HepG2 (cell line): ENCODE data around the gene TEDC1. TPM values are rescaled to one million over a fixed set of nuclear protein-coding genes. Genes with fewer than 3 reads are reported as not detected.
A peak's percentile ranks its signal among the peaks of the same experiment; 100 is the strongest.

Experiments used
- ATAC-seq: fragments of 200-7000 bp; cut with Tn5 transposase; 3 replicates; pipeline ENCODE4 v1.9.1; 2020; ENCODE audit warnings: mild to moderate bottlenecking, moderate library complexity
- BruUV-seq: library from RNA; stranded (reverse); fragments of 400-500 nt; replicated peaks from 2 replicates; lab custom pipeline; 2021; lab: Mats Ljungman, UMichigan
- CTCF ChIA-PET: fragments of 300-600 bp; formaldehyde crosslinking; extraction: SDS; loops from one replicate; lab custom pipeline; 2021; ENCODE audit warnings: low total read pairs, inconsistent platforms, low intra/inter-chr PET ratio; lab: Yijun Ruan, JAX
- POLR2A ChIA-PET: fragments of 350-600 bp; sonication (Branson Sonifier 250); formaldehyde crosslinking; loops from one replicate; lab custom pipeline; 2020; ENCODE audit warnings: antibody characterized with exemption, inconsistent platforms; lab: Yijun Ruan, JAX
- DNase-seq: peaks from one replicate; pipeline ENCODE4 v3.0.0-alpha.2; 2015; ENCODE audit warnings: low spot score
- FAIRE-seq: peaks from 3 replicates; lab custom pipeline; 2011; peaks lifted over from hg19 to GRCh38; lab: Jason Lieb, UNC
- H2AFZ ChIP-seq: one replicate; pipeline ENCODE4 v1.6.1; 2011; ENCODE audit warnings: low read length, inconsistent platforms
- H3K27ac ChIP-seq: fragments of 300-600 bp; 3 replicates; pipeline ENCODE4 v1.8.0; 2011; ENCODE audit warnings: mixed run types, mild to moderate bottlenecking, mixed read lengths, low read length, inconsistent platforms; ENCODE audit not compliant: insufficient read depth; ENCODE audit errors: extremely low read length
- H3K27me3 ChIP-seq, 2 experiments: fragments of 200-600 bp in 1 of 2; 2 replicates in 1 of 2; 3 replicates in 1 of 2; pipeline versions ENCODE4 v1.6.0 to v1.8.0; 2011; ENCODE audit warnings: low read length in 2 of 2, mild to moderate bottlenecking in 2 of 2, moderate library complexity in 2 of 2, inconsistent platforms in 1 of 2; ENCODE audit not compliant: insufficient read depth in 2 of 2, control insufficient read depth in 1 of 2
- H3K36me3 ChIP-seq, 2 experiments: fragments of 200-600 bp in 1 of 2; replicated peaks in 1 of 2; 2 replicates in 1 of 2; 3 replicates in 1 of 2; pipeline versions ENCODE4 v1.5.1 to v1.8.0; 2011; ENCODE audit warnings: low read length in 2 of 2, inconsistent platforms in 1 of 2; ENCODE audit not compliant: insufficient read depth in 2 of 2, control insufficient read depth in 1 of 2
- H3K4me1 ChIP-seq: 2 replicates; pipeline ENCODE4 v1.5.1; 2012; ENCODE audit warnings: low read length, inconsistent platforms; ENCODE audit not compliant: insufficient read depth
- H3K4me2 ChIP-seq: 2 replicates; pipeline ENCODE4 v1.6.0; 2011; ENCODE audit warnings: low read depth, low read length, inconsistent platforms
- H3K4me3 ChIP-seq, 3 experiments: fragments of 200-600 bp in 1 of 3; sonication (generic), shearing (Covaris generic) in 1 of 3; replicated peaks in 1 of 3; 2 replicates each; pipeline ENCODE4 v1.5.1; 2011 to 2016; ENCODE audit warnings: low read length in 3 of 3, inconsistent platforms in 2 of 3, low read depth in 2 of 3, mild to moderate bottlenecking in 2 of 3, control low read depth in 1 of 3, mixed read lengths in 1 of 3; ENCODE audit not compliant: insufficient read depth in 1 of 3
- H3K79me2 ChIP-seq: one replicate; pipeline ENCODE4 v1.6.1; 2011; ENCODE audit warnings: low read length, inconsistent platforms; ENCODE audit not compliant: insufficient read depth
- H3K9ac ChIP-seq: 2 replicates; pipeline ENCODE4 v1.6.0; 2011; ENCODE audit warnings: mild to moderate bottlenecking, low read depth, low read length, inconsistent platforms; ENCODE audit not compliant: insufficient read depth
- H3K9me3 ChIP-seq: 2 replicates; pipeline ENCODE4 v1.5.1; 2012; ENCODE audit warnings: mild to moderate bottlenecking, low read length
- H4K20me1 ChIP-seq: 2 replicates; pipeline ENCODE4 v1.6.0; 2011; ENCODE audit warnings: inconsistent platforms, mild to moderate bottlenecking, low read length, moderate library complexity; ENCODE audit not compliant: insufficient read depth
- BHLHE40 ChIP-seq: IDR thresholded peaks from 2 replicates; pipeline ENCODE4 v1.6.1; 2011; ENCODE audit warnings: low read length, improper control_type of control experiment
- KDM6A ChIP-seq: IDR thresholded peaks from 2 replicates; pipeline ENCODE4 v1.6.1; 2016; ENCODE audit warnings: low read depth
- KMT2A ChIP-seq: sonication (generic); formaldehyde crosslinking; IDR thresholded peaks from 2 replicates; pipeline ENCODE4 v1.4.0; 2020; ENCODE audit warnings: missing genetic modification reagents
- NFE2L1 ChIP-seq: sonication (generic); formaldehyde crosslinking; IDR thresholded peaks from 2 replicates; pipeline ENCODE4 v1.4.0; 2020; ENCODE audit warnings: missing genetic modification reagents, mild to moderate bottlenecking, borderline replicate concordance
- RFX3 ChIP-seq: IDR thresholded peaks from 2 replicates; pipeline ENCODE4 v1.6.1; 2016; ENCODE audit warnings: missing biosample characterization, missing genetic modification reagents
- SAP130 ChIP-seq: IDR thresholded peaks from 2 replicates; pipeline ENCODE4 v1.6.1; 2016; ENCODE audit warnings: low read depth
- SKI ChIP-seq: fragments of 450-650 bp; IDR thresholded peaks from one replicate; pipeline ENCODE4 v1.6.1; 2018; ENCODE audit warnings: mild to moderate bottlenecking; ENCODE audit not compliant: partially characterized antibody
- SMYD3 ChIP-seq: sonication (generic); formaldehyde crosslinking; IDR thresholded peaks from 2 replicates; pipeline ENCODE4 v1.8.1; 2023; ENCODE audit warnings: mild to moderate bottlenecking, missing genetic modification reagents
- YEATS2 ChIP-seq: sonication (generic); formaldehyde crosslinking; IDR thresholded peaks from 2 replicates; pipeline ENCODE4 v1.4.0; 2020; ENCODE audit warnings: missing genetic modification reagents, borderline replicate concordance
- ZKSCAN8 ChIP-seq: IDR thresholded peaks from 2 replicates; pipeline ENCODE4 v1.6.1; 2016; ENCODE audit warnings: borderline replicate concordance, missing genetic modification reagents, missing compliant biosample characterization
- ZNF207 ChIP-seq: fragments of 450-650 bp; IDR thresholded peaks from 2 replicates; pipeline ENCODE4 v1.6.1; 2016; ENCODE audit warnings: antibody characterized with exemption, borderline replicate concordance
- ZNF282 ChIP-seq: fragments of 450-650 bp; IDR thresholded peaks from 2 replicates; pipeline ENCODE4 v1.6.1; 2018; ENCODE audit not compliant: partially characterized antibody
- ZNF367 ChIP-seq: sonication (generic); formaldehyde crosslinking; IDR thresholded peaks from 2 replicates; pipeline ENCODE4 v1.4.0; 2020; ENCODE audit warnings: missing genetic modification reagents, borderline replicate concordance
- ZNF691 ChIP-seq: sonication (generic); formaldehyde crosslinking; IDR thresholded peaks from 2 replicates; pipeline ENCODE4 v1.4.0; 2020; ENCODE audit warnings: missing genetic modification reagents, low read depth, mild to moderate bottlenecking, borderline replicate concordance
- ZNF777 ChIP-seq: sonication (generic); formaldehyde crosslinking; IDR thresholded peaks from 2 replicates; pipeline ENCODE4 v1.4.0; 2020; ENCODE audit warnings: missing genetic modification reagents
- ZNF883 ChIP-seq: sonication (generic); formaldehyde crosslinking; IDR thresholded peaks from 2 replicates; pipeline ENCODE4 v1.5.1; 2020; ENCODE audit warnings: mild to moderate bottlenecking, missing genetic modification reagents; ENCODE audit errors: not compliant biosample characterization
- WGBS: methylation state at CpG from one replicate; pipeline ENCODE4 v1.1.6; 2017; ENCODE audit warnings: low lambda C conversion rate; 5-methylcytosine and 5-hydroxymethylcytosine counted together
- in situ Hi-C: cut with HindIII; loops from 2 replicates; pipeline ENCODE4 v1.10.0; 2017; ENCODE audit warnings: low pct_unique_long_range_greater_than_20kb; ENCODE audit not compliant: extremely low pct_ligation_motif_present
- intact Hi-C: fragments of 100-400 bp; cut with micrococcal nuclease; formaldehyde crosslinking; loops from one replicate; pipeline ENCODE4 v1.10.0; 2022; ENCODE audit not compliant: unreplicated experiment
- polyA plus RNA-seq, 8 experiments: library from polyadenylated mRNA; depleted of rRNA in 3 of 8; stranded (reverse) in 7 of 8; unstranded in 1 of 8; fragments of >200 nt; fragmentation: Illumina TruSeq in 4 of 8; extraction: Trizol in 4 of 8; gene quantifications; 2 replicates each; pipeline versions ENCODE4 v1.2.1 to v1.2.3, GENCODE V29; 2011 to 2016; ENCODE audit warnings: low read depth in 4 of 8, missing spikeins in 1 of 8, mixed read lengths in 1 of 8; ENCODE audit not compliant: insufficient read depth in 1 of 8
- total RNA-seq, 5 experiments: library from RNA; depleted of rRNA; stranded (reverse); fragments of >200 nt; fragmentation: Illumina TruSeq; extraction: Trizol; gene quantifications; 2 replicates each; pipeline ENCODE4 v1.2.3, GENCODE V29; 2016; ENCODE audit warnings: low read depth in 1 of 5
- TF ChIP-seq, protein P1 (sequence below): sonication (generic); formaldehyde crosslinking; IDR thresholded peaks from 2 replicates; pipeline ENCODE4 v1.4.0; 2020; ENCODE audit warnings: missing genetic modification reagents
- TF ChIP-seq, protein P2 (sequence below): sonication (generic); formaldehyde crosslinking; IDR thresholded peaks from 2 replicates; pipeline ENCODE4 v1.4.0; 2020; ENCODE audit warnings: missing genetic modification reagents

The TEDC1 gene
- total and polyA plus RNA-seq, 2 of the 13 experiments (the other 11 are each of a cell fraction or from before 2014, with no cell fraction given): 5.7 to 27.4 TPM

GRCh38 chr14:105473677-105474482 lies 17.2 kb upstream of the TEDC1 start (continued):
- peak; percentile 77 for TF ChIP-seq RFX3 (CRISPR knock-in tag)

- ChIA-PET CTCF (no interaction called here), POLR2A (interaction anchor here (1.0 kb wide), 1 partner anchor 12 kb away, joined by 3 read pairs; the partner anchor contains the start of gene CRIP1)
- Histone ChIP-seq H3K9me3 (no peaks in the 10 kb centered on the region), H3K36me3 (no peaks in the 10 kb centered on the region), H2AFZ (no peak within 1 kb of the TSS), H3K27ac (peak within 1 kb of the TSS; percentile 82), H3K79me2 (no peaks in the 10 kb centered on the region), H4K20me1 (0 out of 2 replicates have a peak, but pooled peaks cover 2% of the 10 kb centered on the region), H3K27me3 (peaks cover 0 to 4% of the 10 kb centered on the region in 2 experiments; a peak in 2 of 5 replicates), H3K4me2 (peak within 1 kb of the TSS; percentile 99), H3K9ac (peak within 1 kb of the TSS; percentile 78), H3K4me1 (peaks cover 33% of the 10 kb centered on the region), H3K4me3 (peak within 1 kb of the TSS; percentile 71 to 83 (median 81))
- intact Hi-C loops (loop anchor here (2.0 kb wide), 1 partner anchor 14 kb away; no protein-coding TSS in a partner anchor), in situ Hi-C loops (no loop called here)
- ATAC-seq (0 out of 3 replicates have a peak, but pooled peaks have one; percentile 1), FAIRE-seq (no peak), DNase-seq (no peak)
- BruUV-seq: no TSS peak
- WGBS: no CpG with 5 or more reads among the region's 118 CpGs
- TF ChIP-seq KDM6A (CRISPR knock-in tag) (no peak), SAP130 (0 out of 2 replicates have a peak, but pooled peaks have one; percentile 37), ZNF282 (no peak), ZNF207 (no peak), ZNF777 (CRISPR knock-in tag) (peak; percentile 96), ZNF883 (CRISPR knock-in tag) (no peak), KMT2A (CRISPR knock-in tag) (no peak), NFE2L1 (no peak), YEATS2 (CRISPR knock-in tag) (no peak), SMYD3 (CRISPR knock-in tag) (no peak), ZKSCAN8 (CRISPR knock-in tag) (no peak), ZNF691 (CRISPR knock-in tag) (no peak), BHLHE40 (0 out of 2 replicates have a peak, but pooled peaks have one; percentile 10), ZNF367 (CRISPR knock-in tag) (no peak), SKI (peak; percentile 0)
- TF ChIP-seq, protein P1, sequence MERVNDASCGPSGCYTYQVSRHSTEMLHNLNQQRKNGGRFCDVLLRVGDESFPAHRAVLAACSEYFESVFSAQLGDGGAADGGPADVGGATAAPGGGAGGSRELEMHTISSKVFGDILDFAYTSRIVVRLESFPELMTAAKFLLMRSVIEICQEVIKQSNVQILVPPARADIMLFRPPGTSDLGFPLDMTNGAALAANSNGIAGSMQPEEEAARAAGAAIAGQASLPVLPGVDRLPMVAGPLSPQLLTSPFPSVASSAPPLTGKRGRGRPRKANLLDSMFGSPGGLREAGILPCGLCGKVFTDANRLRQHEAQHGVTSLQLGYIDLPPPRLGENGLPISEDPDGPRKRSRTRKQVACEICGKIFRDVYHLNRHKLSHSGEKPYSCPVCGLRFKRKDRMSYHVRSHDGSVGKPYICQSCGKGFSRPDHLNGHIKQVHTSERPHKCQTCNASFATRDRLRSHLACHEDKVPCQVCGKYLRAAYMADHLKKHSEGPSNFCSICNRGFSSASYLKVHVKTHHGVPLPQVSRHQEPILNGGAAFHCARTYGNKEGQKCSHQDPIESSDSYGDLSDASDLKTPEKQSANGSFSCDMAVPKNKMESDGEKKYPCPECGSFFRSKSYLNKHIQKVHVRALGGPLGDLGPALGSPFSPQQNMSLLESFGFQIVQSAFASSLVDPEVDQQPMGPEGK (CRISPR knock-in tag): peak; percentile 57; the same call in 1 of the 2 replicates
- TF ChIP-seq, protein P2, sequence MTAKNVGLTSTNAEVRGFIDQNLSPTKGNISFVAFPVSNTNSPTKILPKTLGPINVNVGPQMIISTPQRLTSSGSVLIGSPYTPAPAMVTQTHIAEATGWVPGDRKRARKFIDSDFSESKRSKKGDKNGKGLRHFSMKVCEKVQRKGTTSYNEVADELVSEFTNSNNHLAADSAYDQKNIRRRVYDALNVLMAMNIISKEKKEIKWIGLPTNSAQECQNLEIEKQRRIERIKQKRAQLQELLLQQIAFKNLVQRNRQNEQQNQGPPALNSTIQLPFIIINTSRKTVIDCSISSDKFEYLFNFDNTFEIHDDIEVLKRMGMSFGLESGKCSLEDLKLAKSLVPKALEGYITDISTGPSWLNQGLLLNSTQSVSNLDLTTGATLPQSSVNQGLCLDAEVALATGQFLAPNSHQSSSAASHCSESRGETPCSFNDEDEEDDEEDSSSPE (CRISPR knock-in tag): 0 out of 2 replicates have a peak, but pooled peaks have one; percentile 1
Observed at GRCh38 chr14:105474483-105475268, 16.4 kb upstream of the TEDC1 start, which contains the start of gene CRIP2. TSS of gene CRIP2 (plus strand) at chr14:105474821. CDS start at chr14:105474863, 42 bp downstream.
